HCT116 (cell line): ENCODE data around the gene TIMP3. TPM values are rescaled to one million over a fixed set of nuclear protein-coding genes. Genes with fewer than 3 reads are reported as not detected.
"Not testable (repeated sequence)": the region's sequence is repeated elsewhere in the genome, so short reads cannot be mapped to it uniquely, and the experiment has no call there.

Experiments used
- ATAC-seq: fragments of 200-7000 bp; cut with Tn5 transposase; 2 replicates; pipeline ENCODE4 v1.9.1; 2020; ENCODE audit warnings: mild to moderate bottlenecking, moderate library complexity
- BruUV-seq: library from RNA; stranded (reverse); fragments of 400-500 nt; replicated peaks from 2 replicates; lab custom pipeline; 2021; lab: Mats Ljungman, UMichigan
- CTCF ChIA-PET: fragments of 300-600 bp; sonication (Branson Sonifier 250); formaldehyde crosslinking; loops from one replicate; lab custom pipeline; 2021; ENCODE audit warnings: antibody characterized with exemption; lab: Charles Lee
- POLR2A ChIA-PET: fragments of 300-600, 350-600 bp; sonication (Branson Sonifier 250); formaldehyde crosslinking; loops from one replicate; lab custom pipeline; 2021; ENCODE audit warnings: antibody characterized with exemption; lab: Charles Lee
- RAD21 ChIA-PET, 2 experiments: fragments of 300-600 bp; sonication (Branson Sonifier 250); formaldehyde crosslinking; loops; one replicate each; lab custom pipeline; 2023; ENCODE audit warnings: low total read pairs in 2 of 2; ENCODE audit not compliant: uncharacterized antibody in 2 of 2, unreplicated experiment in 2 of 2, low non-redundant PET in 1 of 2; lab: Charles Lee
- DNase-seq: peaks from one replicate; pipeline ENCODE4 v3.0.0-alpha.2; 2010; ENCODE audit warnings: low read depth, low spot score
- H2AFZ ChIP-seq: fragments of 200-600 bp; shearing (Covaris generic), sonication (generic); 2 replicates; pipeline ENCODE4 v1.6.1; 2017; ENCODE audit warnings: low read depth, mixed run types, mixed read lengths, antibody characterized with exemption, low read length; ENCODE audit not compliant: poor library complexity, severe bottlenecking
- H3K27ac ChIP-seq: 2 replicates; pipeline ENCODE4 v1.5.1; 2012; ENCODE audit warnings: low read depth, low read length
- H3K27me3 ChIP-seq: fragments of 200-600 bp; sonication (generic); 2 replicates; pipeline ENCODE4 v1.6.1; 2016; ENCODE audit warnings: mixed run types, low read length, mixed read lengths; ENCODE audit not compliant: insufficient read depth
- H3K36me3 ChIP-seq, 2 experiments: fragments of 200-500 bp in 1 of 2; fragments of 200-600 bp in 1 of 2; sonication (Bioruptor generic) in 1 of 2; sonication (generic) in 1 of 2; 2 replicates each; pipeline versions ENCODE4 v1.5.1 to v1.6.1; 2014 to 2016; ENCODE audit warnings: low read length in 2 of 2, inconsistent platforms in 1 of 2, mixed read lengths in 1 of 2, mixed run types in 1 of 2; ENCODE audit not compliant: insufficient read depth in 2 of 2, control insufficient read depth in 1 of 2
- H3K4me1 ChIP-seq, 2 experiments: fragments of 200-600 bp in 1 of 2; sonication (generic) in 1 of 2; 2 replicates each; pipeline versions ENCODE4 v1.5.1 to v1.6.1; 2012 to 2017; ENCODE audit warnings: low read length in 2 of 2, inconsistent platforms in 1 of 2, mild to moderate bottlenecking in 1 of 2, mixed read lengths in 1 of 2, mixed run types in 1 of 2, moderate library complexity in 1 of 2; ENCODE audit not compliant: insufficient read depth in 2 of 2, control insufficient read depth in 1 of 2
- H3K4me2 ChIP-seq: fragments of 200-600 bp; sonication (generic); 2 replicates; pipeline ENCODE4 v1.6.1; 2017; ENCODE audit warnings: mixed run types, low read length, mixed read lengths
- H3K4me3 ChIP-seq, 2 experiments: fragments of 200-600 bp in 1 of 2; sonication (generic) in 1 of 2; replicated peaks in 1 of 2; 2 replicates each; pipeline ENCODE4 v1.5.1; 2011 to 2016; ENCODE audit warnings: low read length in 2 of 2, control low read depth in 1 of 2, low read depth in 1 of 2, mild to moderate bottlenecking in 1 of 2, mixed read lengths in 1 of 2, mixed run types in 1 of 2
- H3K79me2 ChIP-seq: fragments of 200-600 bp; sonication (generic); 2 replicates; pipeline ENCODE4 v1.6.1; 2017; ENCODE audit warnings: mild to moderate bottlenecking, mixed run types, low read length, moderate library complexity, mixed read lengths; ENCODE audit not compliant: insufficient read depth
- H3K9ac ChIP-seq: fragments of 200-600 bp; sonication (generic); 2 replicates; pipeline ENCODE4 v1.6.1; 2016; ENCODE audit warnings: low read length, mixed read lengths
- H3K9me2 ChIP-seq: fragments of 200-600 bp; sonication (generic), shearing (Covaris generic); 2 replicates; pipeline ENCODE4 v1.6.1; 2017; ENCODE audit warnings: mixed run types, mild to moderate bottlenecking, moderate library complexity; ENCODE audit not compliant: insufficient read depth
- H3K9me3 ChIP-seq, 2 experiments: fragments of 200-500 bp in 1 of 2; fragments of 200-600 bp in 1 of 2; sonication (Bioruptor generic) in 1 of 2; sonication (generic) in 1 of 2; 2 replicates each; pipeline ENCODE4 v1.6.1; 2014 to 2017; ENCODE audit warnings: low read length in 2 of 2, mixed read lengths in 2 of 2, inconsistent platforms in 1 of 2, low read depth in 1 of 2, mild to moderate bottlenecking in 1 of 2, mixed run types in 1 of 2, moderate library complexity in 1 of 2; ENCODE audit not compliant: control insufficient read depth in 1 of 2, insufficient read depth in 1 of 2
- H4K20me1 ChIP-seq: fragments of 200-600 bp; sonication (generic), shearing (Covaris generic); 2 replicates; pipeline ENCODE4 v1.6.1; 2017; ENCODE audit warnings: mixed run types, mild to moderate bottlenecking, moderate library complexity; ENCODE audit not compliant: insufficient read depth
- CBX3 ChIP-seq: IDR thresholded peaks from 2 replicates; pipeline ENCODE4 v1.6.1; 2012; ENCODE audit warnings: low read depth
- CEBPB ChIP-seq: IDR thresholded peaks from 2 replicates; pipeline ENCODE4 v1.6.1; 2012; ENCODE audit warnings: low read depth
- EGR1 ChIP-seq: IDR thresholded peaks from 2 replicates; pipeline ENCODE4 v1.6.1; 2012; ENCODE audit warnings: low read depth
- ELF1 ChIP-seq: IDR thresholded peaks from 2 replicates; pipeline ENCODE4 v1.6.1; 2012; ENCODE audit warnings: low read depth, borderline replicate concordance
- EZH2phosphoT487 ChIP-seq: fragments of 200-600 bp; IDR thresholded peaks from 2 replicates; pipeline ENCODE4 v1.6.1; 2018; ENCODE audit warnings: antibody characterized with exemption, borderline replicate concordance
- JUND ChIP-seq: IDR thresholded peaks from 2 replicates; pipeline ENCODE4 v1.6.1; 2012
- POLR2AphosphoS5 ChIP-seq: IDR thresholded peaks from 2 replicates; pipeline ENCODE4 v1.6.1; 2011; ENCODE audit warnings: mild to moderate bottlenecking, low read depth, low read length, moderate library complexity
- RAD21 ChIP-seq: IDR thresholded peaks from 2 replicates; pipeline ENCODE4 v1.6.1; 2012; ENCODE audit warnings: low read depth, mild to moderate bottlenecking
- SIN3A ChIP-seq: IDR thresholded peaks from 2 replicates; pipeline ENCODE4 v1.6.1; 2012; ENCODE audit warnings: low read depth
- SP1 ChIP-seq: IDR thresholded peaks from 2 replicates; pipeline ENCODE4 v1.6.1; 2012; ENCODE audit warnings: low read depth
- SRF ChIP-seq: IDR thresholded peaks from 2 replicates; pipeline ENCODE4 v1.6.1; 2012; ENCODE audit warnings: low read depth
- TCF7L2 ChIP-seq: IDR thresholded peaks from 2 replicates; pipeline ENCODE4 v1.7.0; 2011; ENCODE audit warnings: borderline replicate concordance, inconsistent platforms; ENCODE audit not compliant: insufficient read depth, insufficient read length; ENCODE audit errors: extremely low read depth
- ZFX ChIP-seq: fragments of 450-650 bp; IDR thresholded peaks from 2 replicates; pipeline ENCODE4 v1.6.1; 2017
- ZNF274 ChIP-seq: fragments of 200-500 bp; sonication (Bioruptor generic); IDR thresholded peaks from 2 replicates; pipeline ENCODE4 v1.6.1; 2014; ENCODE audit warnings: mild to moderate bottlenecking, low read depth, low read length, inconsistent platforms
- intact Hi-C: fragments of 100-400 bp; cut with micrococcal nuclease; formaldehyde crosslinking; loops from 2 replicates; pipeline ENCODE4 v1.10.0; 2022
- total RNA-seq: library from RNA; stranded (reverse); gene quantifications from one replicate; pipeline ENCODE4 v1.2.1, GENCODE V29; 2021; ENCODE audit not compliant: unreplicated experiment
- TF ChIP-seq, protein P1 (sequence below): IDR thresholded peaks from 2 replicates; pipeline ENCODE4 v1.6.1; 2011; ENCODE audit warnings: mild to moderate bottlenecking, low read length, moderate library complexity; ENCODE audit not compliant: insufficient replicate concordance; ENCODE audit errors: extremely low read depth
- TF ChIP-seq, protein P2 (sequence below): IDR thresholded peaks from 2 replicates; pipeline ENCODE4 v1.6.1; 2012; ENCODE audit warnings: low read depth
- TF ChIP-seq, protein P3 (sequence below): IDR thresholded peaks from 2 replicates; pipeline ENCODE4 v1.6.1; 2012

The TIMP3 gene
- total RNA-seq, 1 experiment from 2014 or later, result 2.2 TPM

DNA sequence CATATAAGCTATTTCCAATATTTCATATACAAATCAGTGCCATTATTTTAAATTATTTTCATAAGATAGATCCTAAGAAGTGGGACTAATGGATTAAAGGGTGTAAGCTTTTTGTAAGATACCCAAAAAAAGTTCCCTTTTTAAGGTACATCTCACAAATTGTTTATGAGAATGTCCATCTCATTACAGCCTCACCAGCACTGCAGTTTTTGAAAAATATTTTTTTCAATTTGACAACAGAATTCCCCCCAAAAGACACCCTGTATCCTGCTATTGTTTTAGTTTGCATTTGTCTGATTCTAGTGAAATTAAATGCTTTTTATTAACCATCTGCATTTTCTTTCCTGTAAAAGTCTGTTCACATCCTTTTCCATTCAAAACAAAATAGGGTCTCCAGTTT is 69.0 kb downstream of the TIMP3 start:
- Histone ChIP-seq H3K36me3 (no peaks in the 10 kb centered on the region), H3K27ac (no peak overlapping the region), H3K4me3 (no peak overlapping the region), H3K27me3 (peaks cover 33% of the 10 kb centered on the region), H3K9ac (no peak overlapping the region), H3K9me2 (no peaks in the 10 kb centered on the region), H3K4me1 (no peaks in the 10 kb centered on the region), H3K79me2 (no peaks in the 10 kb centered on the region), H3K4me2 (no peak overlapping the region), H2AFZ (no peak overlapping the region), H4K20me1 (no peaks in the 10 kb centered on the region), H3K9me3 (no peaks in the 10 kb centered on the region)
- ChIA-PET CTCF (no interaction called here), POLR2A (no interaction called here), RAD21 (no interaction called here)
- ATAC-seq, result no peak
- DNase-seq, result no peak
- intact Hi-C loops, result no loop called here
- TF ChIP-seq ZNF274 (no peak), SP1 (no peak), ZFX (no peak), ELF1 (no peak), EZH2phosphoT487 (no peak), JUND (no peak), CBX3 (no peak), POLR2AphosphoS5 (no peak), SRF (no peak), EGR1 (no peak), CEBPB (no peak), SIN3A (no peak), RAD21 (no peak), TCF7L2 (no peak)
- TF ChIP-seq, protein P1, sequence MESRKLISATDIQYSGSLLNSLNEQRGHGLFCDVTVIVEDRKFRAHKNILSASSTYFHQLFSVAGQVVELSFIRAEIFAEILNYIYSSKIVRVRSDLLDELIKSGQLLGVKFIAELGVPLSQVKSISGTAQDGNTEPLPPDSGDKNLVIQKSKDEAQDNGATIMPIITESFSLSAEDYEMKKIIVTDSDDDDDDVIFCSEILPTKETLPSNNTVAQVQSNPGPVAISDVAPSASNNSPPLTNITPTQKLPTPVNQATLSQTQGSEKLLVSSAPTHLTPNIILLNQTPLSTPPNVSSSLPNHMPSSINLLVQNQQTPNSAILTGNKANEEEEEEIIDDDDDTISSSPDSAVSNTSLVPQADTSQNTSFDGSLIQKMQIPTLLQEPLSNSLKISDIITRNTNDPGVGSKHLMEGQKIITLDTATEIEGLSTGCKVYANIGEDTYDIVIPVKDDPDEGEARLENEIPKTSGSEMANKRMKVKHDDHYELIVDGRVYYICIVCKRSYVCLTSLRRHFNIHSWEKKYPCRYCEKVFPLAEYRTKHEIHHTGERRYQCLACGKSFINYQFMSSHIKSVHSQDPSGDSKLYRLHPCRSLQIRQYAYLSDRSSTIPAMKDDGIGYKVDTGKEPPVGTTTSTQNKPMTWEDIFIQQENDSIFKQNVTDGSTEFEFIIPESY, result no peak
- TF ChIP-seq, protein P2, sequence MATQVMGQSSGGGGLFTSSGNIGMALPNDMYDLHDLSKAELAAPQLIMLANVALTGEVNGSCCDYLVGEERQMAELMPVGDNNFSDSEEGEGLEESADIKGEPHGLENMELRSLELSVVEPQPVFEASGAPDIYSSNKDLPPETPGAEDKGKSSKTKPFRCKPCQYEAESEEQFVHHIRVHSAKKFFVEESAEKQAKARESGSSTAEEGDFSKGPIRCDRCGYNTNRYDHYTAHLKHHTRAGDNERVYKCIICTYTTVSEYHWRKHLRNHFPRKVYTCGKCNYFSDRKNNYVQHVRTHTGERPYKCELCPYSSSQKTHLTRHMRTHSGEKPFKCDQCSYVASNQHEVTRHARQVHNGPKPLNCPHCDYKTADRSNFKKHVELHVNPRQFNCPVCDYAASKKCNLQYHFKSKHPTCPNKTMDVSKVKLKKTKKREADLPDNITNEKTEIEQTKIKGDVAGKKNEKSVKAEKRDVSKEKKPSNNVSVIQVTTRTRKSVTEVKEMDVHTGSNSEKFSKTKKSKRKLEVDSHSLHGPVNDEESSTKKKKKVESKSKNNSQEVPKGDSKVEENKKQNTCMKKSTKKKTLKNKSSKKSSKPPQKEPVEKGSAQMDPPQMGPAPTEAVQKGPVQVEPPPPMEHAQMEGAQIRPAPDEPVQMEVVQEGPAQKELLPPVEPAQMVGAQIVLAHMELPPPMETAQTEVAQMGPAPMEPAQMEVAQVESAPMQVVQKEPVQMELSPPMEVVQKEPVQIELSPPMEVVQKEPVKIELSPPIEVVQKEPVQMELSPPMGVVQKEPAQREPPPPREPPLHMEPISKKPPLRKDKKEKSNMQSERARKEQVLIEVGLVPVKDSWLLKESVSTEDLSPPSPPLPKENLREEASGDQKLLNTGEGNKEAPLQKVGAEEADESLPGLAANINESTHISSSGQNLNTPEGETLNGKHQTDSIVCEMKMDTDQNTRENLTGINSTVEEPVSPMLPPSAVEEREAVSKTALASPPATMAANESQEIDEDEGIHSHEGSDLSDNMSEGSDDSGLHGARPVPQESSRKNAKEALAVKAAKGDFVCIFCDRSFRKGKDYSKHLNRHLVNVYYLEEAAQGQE, result no peak
- TF ChIP-seq, protein P3, sequence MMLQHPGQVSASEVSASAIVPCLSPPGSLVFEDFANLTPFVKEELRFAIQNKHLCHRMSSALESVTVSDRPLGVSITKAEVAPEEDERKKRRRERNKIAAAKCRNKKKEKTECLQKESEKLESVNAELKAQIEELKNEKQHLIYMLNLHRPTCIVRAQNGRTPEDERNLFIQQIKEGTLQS, result no peak
- no TSS peak for BruUV-seq

DNA sequence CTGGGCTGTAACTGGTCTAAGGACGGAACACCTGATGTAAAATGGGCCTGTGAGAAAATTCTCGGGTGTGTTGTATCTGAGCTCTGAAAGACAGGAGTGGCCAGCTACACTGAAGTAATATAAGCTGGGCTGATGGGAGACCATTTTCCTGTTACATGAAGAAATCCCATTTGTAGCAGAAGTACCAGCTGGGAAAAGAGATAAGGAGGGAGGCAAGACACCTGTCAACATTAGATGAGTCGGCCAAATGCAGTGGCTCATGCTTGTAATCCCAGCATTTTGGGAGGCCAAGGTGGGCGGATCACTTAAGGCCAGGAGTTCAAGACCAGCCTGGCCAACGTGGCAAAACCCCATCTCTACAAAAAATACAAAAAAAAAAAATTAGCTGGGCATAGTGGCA is 72.1 kb downstream of the TIMP3 start:
- H3K9me3 ChIP-seq, H4K20me1 ChIP-seq, H3K9ac ChIP-seq, DNase-seq, ATAC-seq, intact Hi-C loops, H3K4me2 ChIP-seq, CTCF ChIA-PET, H3K36me3 ChIP-seq, H2AFZ ChIP-seq, H3K79me2 ChIP-seq, H3K9me2 ChIP-seq, H3K4me1 ChIP-seq, POLR2A ChIA-PET, H3K4me3 ChIP-seq, H3K27ac ChIP-seq, RAD21 ChIA-PET, BruUV-seq: not testable (repeated sequence)
- peaks cover 35% of the 10 kb centered on the region for H3K27me3 ChIP-seq
